Endothelial cell of umbilical vein (primary cell): ENCODE data around the gene PSMC4. TPM values are rescaled to one million over a fixed set of nuclear protein-coding genes. Genes with fewer than 3 reads are reported as not detected.

Experiments used
- BruUV-seq: library from RNA; stranded (reverse); fragments of 400-500 nt; replicated peaks from 2 replicates; lab custom pipeline; 2021; lab: Mats Ljungman, UMichigan
- CTCF ChIA-PET: fragments of 300-600, 350-600 bp; sonication (Branson Sonifier 250); formaldehyde crosslinking; loops from one replicate; lab custom pipeline; 2021; ENCODE audit warnings: antibody characterized with exemption, inconsistent platforms; lab: Charles Lee
- POLR2A ChIA-PET: fragments of 300-600, 350-600 bp; sonication (Branson Sonifier 250); formaldehyde crosslinking; loops from one replicate; lab custom pipeline; 2021; ENCODE audit warnings: antibody characterized with exemption, inconsistent platforms; lab: Charles Lee
- DNase-seq: peaks from one replicate; pipeline ENCODE4 v3.0.0-alpha.2; 2011; ENCODE audit warnings: low read depth, low spot score
- FAIRE-seq: peaks from 2 replicates; lab custom pipeline; 2011; peaks lifted over from hg19 to GRCh38; lab: Jason Lieb, UNC
- H2AFZ ChIP-seq: 2 replicates; pipeline ENCODE4 v1.6.0; 2012; ENCODE audit warnings: low read depth, low read length, control low read depth, inconsistent platforms
- H3K27ac ChIP-seq: 2 replicates; pipeline ENCODE4 v1.5.1; 2011; ENCODE audit warnings: low read depth, mild to moderate bottlenecking, control low read depth, low read length, moderate library complexity; ENCODE audit not compliant: insufficient read depth
- H3K27me3 ChIP-seq, 2 experiments: 2 replicates each; pipeline versions ENCODE4 v1.6.0 to v1.6.1; 2011; ENCODE audit warnings: low read length in 2 of 2, mixed read lengths in 1 of 2; ENCODE audit not compliant: control insufficient read depth in 2 of 2, insufficient read depth in 2 of 2
- H3K36me3 ChIP-seq, 2 experiments: 2 replicates in 1 of 2; 3 replicates in 1 of 2; pipeline ENCODE4 v1.5.1; 2011; ENCODE audit warnings: low read length in 2 of 2, mild to moderate bottlenecking in 1 of 2, moderate library complexity in 1 of 2; ENCODE audit not compliant: control insufficient read depth in 2 of 2, insufficient read depth in 2 of 2; ENCODE audit errors: extremely low read depth in 1 of 2
- H3K4me1 ChIP-seq: 3 replicates; pipeline ENCODE4 v1.5.1; 2011; ENCODE audit warnings: mild to moderate bottlenecking, low read length; ENCODE audit not compliant: control insufficient read depth, insufficient read depth; ENCODE audit errors: extremely low read depth
- H3K4me2 ChIP-seq: 2 replicates; pipeline ENCODE4 v1.6.1; 2011; ENCODE audit warnings: low read length, control low read depth, mixed read lengths; ENCODE audit not compliant: insufficient read depth
- H3K4me3 ChIP-seq, 3 experiments: fragments of 200-600 bp in 1 of 3; sonication (generic), shearing (Covaris generic) in 1 of 3; replicated peaks in 1 of 3; 2 replicates each; pipeline ENCODE4 v1.5.1; 2011 to 2016; ENCODE audit warnings: control low read depth in 3 of 3, low read length in 3 of 3, mild to moderate bottlenecking in 2 of 3, inconsistent platforms in 1 of 3, low read depth in 1 of 3, moderate library complexity in 1 of 3; ENCODE audit not compliant: insufficient read depth in 1 of 3
- H3K79me2 ChIP-seq: 2 replicates; pipeline ENCODE4 v1.6.0; 2012; ENCODE audit warnings: low read length, inconsistent platforms; ENCODE audit not compliant: control insufficient read depth, insufficient read depth
- H3K9ac ChIP-seq: replicated peaks from 2 replicates; pipeline ENCODE3; 2011; ENCODE audit warnings: low read length, control low read depth; ENCODE audit not compliant: insufficient read depth; ENCODE audit errors: extremely low read depth
- H3K9me1 ChIP-seq: replicated peaks from 3 replicates; pipeline ENCODE4 v1.6.0; 2011; ENCODE audit warnings: mild to moderate bottlenecking, low read length; ENCODE audit not compliant: control insufficient read depth, insufficient read depth; ENCODE audit errors: extremely low read depth
- H3K9me3 ChIP-seq: replicated peaks from 2 replicates; pipeline ENCODE4 v1.5.1; 2012; ENCODE audit warnings: low read length, inconsistent platforms; ENCODE audit not compliant: control insufficient read depth, insufficient read depth
- H4K20me1 ChIP-seq: replicated peaks from 2 replicates; pipeline ENCODE3; 2011; ENCODE audit warnings: mild to moderate bottlenecking, low read length; ENCODE audit not compliant: control insufficient read depth, insufficient read depth; ENCODE audit errors: extremely low read depth
- CTCF ChIP-seq, 2 donors: IDR thresholded peaks; 1 replicate in 1 of 2; 2 replicates in 1 of 2; pipeline ENCODE4 v1.5.1; 2011; ENCODE audit warnings: low read length in 2 of 2, mild to moderate bottlenecking in 2 of 2, moderate library complexity in 2 of 2, control low read depth in 1 of 2, inconsistent platforms in 1 of 2, low read depth in 1 of 2; ENCODE audit not compliant: insufficient read depth in 1 of 2; ENCODE audit errors: extremely low read depth in 1 of 2
- EZH2 ChIP-seq: IDR thresholded peaks from 2 replicates; pipeline ENCODE4 v1.6.1; 2012; ENCODE audit warnings: borderline replicate concordance, low read depth, mild to moderate bottlenecking, moderate library complexity, low read length, inconsistent platforms; ENCODE audit not compliant: severe bottlenecking
- FOS ChIP-seq: IDR thresholded peaks from 2 replicates; pipeline ENCODE4 v1.6.1; 2011; ENCODE audit warnings: mild to moderate bottlenecking, low read length, moderate library complexity, borderline replicate concordance; ENCODE audit not compliant: insufficient read depth
- GATA2 ChIP-seq: IDR thresholded peaks from 2 replicates; pipeline ENCODE4 v1.7.0; 2011; ENCODE audit warnings: low read depth, mild to moderate bottlenecking, moderate library complexity, mixed read lengths, low read length; ENCODE audit not compliant: insufficient read length, insufficient read depth
- JUN ChIP-seq: IDR thresholded peaks from 2 replicates; pipeline ENCODE4 v1.6.1; 2011; ENCODE audit warnings: borderline replicate concordance, low read depth; ENCODE audit not compliant: insufficient read length, insufficient read depth
- MAX ChIP-seq: IDR thresholded peaks from 2 replicates; pipeline ENCODE4 v1.6.1; 2011; ENCODE audit not compliant: insufficient read depth, insufficient read length
- MYC ChIP-seq: IDR thresholded peaks from one replicate; pipeline ENCODE4 v1.6.1; 2011; ENCODE audit warnings: mild to moderate bottlenecking, low read depth, low read length
- POLR2A ChIP-seq: IDR thresholded peaks from 2 replicates; pipeline ENCODE4 v1.6.1; 2012; ENCODE audit warnings: low read depth, mild to moderate bottlenecking, control low read depth, low read length
- POLR2AphosphoS5 ChIP-seq: IDR thresholded peaks from 2 replicates; pipeline ENCODE4 v1.6.1; 2012; ENCODE audit warnings: low read depth, mild to moderate bottlenecking, control low read depth, low read length, moderate library complexity; ENCODE audit not compliant: insufficient read depth
- dilution Hi-C: fragments of 300-500 bp; cut with MboI; formaldehyde crosslinking; loops from one replicate; pipeline ENCODE4 v1.15.0; 2019; ENCODE audit warnings: low sequenced_read_pairs; ENCODE audit not compliant: extremely low pct_ligation_motif_present
- intact Hi-C: fragments of 100-400 bp; cut with micrococcal nuclease; formaldehyde crosslinking; loops from one replicate; pipeline ENCODE4 v1.10.0; 2022
- polyA plus RNA-seq, 4 experiments: library from polyadenylated mRNA; depleted of rRNA in 3 of 4; stranded (reverse) in 3 of 4; unstranded in 1 of 4; fragments of >200 nt; gene quantifications; 2 replicates each; pipeline versions ENCODE4 v1.2.1 to v1.2.3, GENCODE V29; 2011 to 2012; ENCODE audit warnings: missing spikeins in 1 of 4
- total RNA-seq: library from RNA; stranded (reverse); gene quantifications from 2 replicates; pipeline ENCODE4 v1.2.3, GENCODE V29; 2021

Gene PSMC4
- total and polyA plus RNA-seq, 2 donors (not counting 3 experiments of a cell fraction or from before 2014, with no cell fraction given) = 110 to 114 TPM

DNA sequence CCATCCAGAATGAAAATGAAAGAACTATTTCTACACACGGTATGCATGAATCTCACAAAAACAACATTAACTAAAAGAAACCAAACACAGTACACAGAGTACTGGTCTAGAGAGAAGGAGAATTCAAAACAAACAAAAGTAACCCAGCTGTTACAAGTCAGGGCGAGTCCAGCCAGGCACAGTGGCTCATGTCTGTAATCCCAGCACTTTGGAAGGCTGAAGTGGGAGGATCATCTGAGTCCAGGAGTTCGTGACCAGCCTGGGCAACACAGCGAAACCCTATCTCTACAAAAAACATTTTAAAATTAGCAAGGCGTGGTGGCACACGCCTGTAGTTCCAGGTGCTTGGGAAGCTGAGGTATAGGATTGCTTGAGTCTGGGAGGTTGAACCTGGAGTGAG is 1.7 kb upstream of the PSMC4 start:
- H3K36me3 ChIP-seq = peaks cover 3 to 9% of the 10 kb centered on the region in 2 experiments
- dilution Hi-C loops = no loop called here
- no peaks in the 10 kb centered on the region for H3K27me3 ChIP-seq
- no peak overlapping the region for H3K9ac ChIP-seq
- intact Hi-C loops = no loop called here
- POLR2A ChIA-PET = no interaction called here
- no peak overlapping the region for H3K4me3 ChIP-seq
- no peaks in the 10 kb centered on the region for H3K9me3 ChIP-seq
- H3K9me1 ChIP-seq = no peaks in the 10 kb centered on the region
- no peak for FAIRE-seq
- H3K27ac ChIP-seq = no peak overlapping the region
- no TSS peak for BruUV-seq
- no peak overlapping the region for H3K4me2 ChIP-seq
- H4K20me1 ChIP-seq = no peaks in the 10 kb centered on the region
- CTCF ChIA-PET = interaction anchor here (1.7 to 3.2 kb wide), 5 partner anchors 27 to 178 kb away, joined by 5 to 43 read pairs (median 15); partner anchors contain the start of gene FBL
- no peak overlapping the region for H2AFZ ChIP-seq
- peaks cover 13% of the 10 kb centered on the region for H3K4me1 ChIP-seq
- DNase-seq = no peak
- TF ChIP-seq EZH2 (no peak), POLR2AphosphoS5 (no peak), FOS (no peak), JUN (no peak), MYC (no peak), MAX (no peak), CTCF (IDR thresholded peaks at IDR 0.05; ENCODE audit: extremely low read depth in 1 of 2, insufficient read depth in 1 of 2, low read depth in 1 of 2, low read length in 2 of 2) (no peak), GATA2 (no peak), POLR2A (no peak)
- peaks cover 17% of the 10 kb centered on the region for H3K79me2 ChIP-seq
